GM19468 (cell line): Measurements from ENCODE around the gene SMPD3.

Experiments used
- ATAC-seq: cut with Tn5 transposase; IDR thresholded peaks from one replicate; pipeline ENCODE4 v1.9.1; 2021; ENCODE audit warnings: mild to moderate bottlenecking, moderate library complexity, moderate number of reproducible peaks; ENCODE audit not compliant: unreplicated experiment; ENCODE audit errors: extremely low read depth

The SMPD3 gene

GRCh38 chr16:68445458-68445857 lies 2.9 kb downstream of the SMPD3 start:
- no peak for ATAC-seq

GRCh38 chr16:68444056-68444657 lies 4.2 kb downstream of the SMPD3 start:
- no peak for ATAC-seq

- ATAC-seq, result no peak
These were observed 11.7 kb downstream of the SMPD3 start for GRCh38 chr16:68436581-68436980.

GRCh38 chr16:68434624-68435210 lies 13.6 kb downstream of the SMPD3 start:
- no peak for ATAC-seq

GRCh38 chr16:68433316-68433715 lies 15.0 kb downstream of the SMPD3 start:
- no peak for ATAC-seq

GRCh38 chr16:68432701-68433100 lies 15.6 kb downstream of the SMPD3 start:
- no peak for ATAC-seq

GRCh38 chr16:68429076-68429854 lies 19.0 kb downstream of the SMPD3 start:
- no peak for ATAC-seq

- ATAC-seq, result no peak
These were observed 20.5 kb downstream of the SMPD3 start for GRCh38 chr16:68427649-68428303.

GRCh38 chr16:68426347-68426652 lies 22.0 kb downstream of the SMPD3 start:
- no peak for ATAC-seq

GRCh38 chr16:68425498-68426346 lies 22.6 kb downstream of the SMPD3 start:
- no peak for ATAC-seq

- ATAC-seq, result no peak
These were observed 24.5 kb downstream of the SMPD3 start for GRCh38 chr16:68423771-68424170.

- ATAC-seq, result no peak
These were observed 25.8 kb downstream of the SMPD3 start for GRCh38 chr16:68422396-68422960.

GRCh38 chr16:68421076-68421475 lies 27.2 kb downstream of the SMPD3 start:
- ATAC-seq, result no peak

- no peak for ATAC-seq
These were observed 27.9 kb downstream of the SMPD3 start for GRCh38 chr16:68420366-68420942.

GRCh38 chr16:68417711-68418301 lies 30.5 kb downstream of the SMPD3 start:
- ATAC-seq, result peak; percentile 25

GRCh38 chr16:68416057-68417046 lies 32.0 kb downstream of the SMPD3 start:
- ATAC-seq, result no peak

GRCh38 chr16:68414581-68414980 lies 33.7 kb downstream of the SMPD3 start:
- no peak for ATAC-seq

- ATAC-seq, result no peak
These were observed 36.2 kb downstream of the SMPD3 start for GRCh38 chr16:68412061-68412460.
